ENCODE measurements around the gene RNF20. TPM values are rescaled to one million over a fixed set of nuclear protein-coding genes. Genes with fewer than 3 reads are reported as not detected.
"Not testable (repeated sequence)": the region's sequence is repeated elsewhere in the genome, so short reads cannot be mapped to it uniquely, and the experiment has no call there.

The RNF20 gene, protein sequence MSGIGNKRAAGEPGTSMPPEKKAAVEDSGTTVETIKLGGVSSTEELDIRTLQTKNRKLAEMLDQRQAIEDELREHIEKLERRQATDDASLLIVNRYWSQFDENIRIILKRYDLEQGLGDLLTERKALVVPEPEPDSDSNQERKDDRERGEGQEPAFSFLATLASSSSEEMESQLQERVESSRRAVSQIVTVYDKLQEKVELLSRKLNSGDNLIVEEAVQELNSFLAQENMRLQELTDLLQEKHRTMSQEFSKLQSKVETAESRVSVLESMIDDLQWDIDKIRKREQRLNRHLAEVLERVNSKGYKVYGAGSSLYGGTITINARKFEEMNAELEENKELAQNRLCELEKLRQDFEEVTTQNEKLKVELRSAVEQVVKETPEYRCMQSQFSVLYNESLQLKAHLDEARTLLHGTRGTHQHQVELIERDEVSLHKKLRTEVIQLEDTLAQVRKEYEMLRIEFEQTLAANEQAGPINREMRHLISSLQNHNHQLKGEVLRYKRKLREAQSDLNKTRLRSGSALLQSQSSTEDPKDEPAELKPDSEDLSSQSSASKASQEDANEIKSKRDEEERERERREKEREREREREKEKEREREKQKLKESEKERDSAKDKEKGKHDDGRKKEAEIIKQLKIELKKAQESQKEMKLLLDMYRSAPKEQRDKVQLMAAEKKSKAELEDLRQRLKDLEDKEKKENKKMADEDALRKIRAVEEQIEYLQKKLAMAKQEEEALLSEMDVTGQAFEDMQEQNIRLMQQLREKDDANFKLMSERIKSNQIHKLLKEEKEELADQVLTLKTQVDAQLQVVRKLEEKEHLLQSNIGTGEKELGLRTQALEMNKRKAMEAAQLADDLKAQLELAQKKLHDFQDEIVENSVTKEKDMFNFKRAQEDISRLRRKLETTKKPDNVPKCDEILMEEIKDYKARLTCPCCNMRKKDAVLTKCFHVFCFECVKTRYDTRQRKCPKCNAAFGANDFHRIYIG
- 24.2 and 24.9 TPM in 2 replicates for polyA plus RNA-seq (2014; cell fraction: cytosol; rRNA removed)
- 13.7 and 22.0 TPM in 2 replicates for polyA plus RNA-seq (2014; cell fraction: nucleus; rRNA removed)

DNA sequence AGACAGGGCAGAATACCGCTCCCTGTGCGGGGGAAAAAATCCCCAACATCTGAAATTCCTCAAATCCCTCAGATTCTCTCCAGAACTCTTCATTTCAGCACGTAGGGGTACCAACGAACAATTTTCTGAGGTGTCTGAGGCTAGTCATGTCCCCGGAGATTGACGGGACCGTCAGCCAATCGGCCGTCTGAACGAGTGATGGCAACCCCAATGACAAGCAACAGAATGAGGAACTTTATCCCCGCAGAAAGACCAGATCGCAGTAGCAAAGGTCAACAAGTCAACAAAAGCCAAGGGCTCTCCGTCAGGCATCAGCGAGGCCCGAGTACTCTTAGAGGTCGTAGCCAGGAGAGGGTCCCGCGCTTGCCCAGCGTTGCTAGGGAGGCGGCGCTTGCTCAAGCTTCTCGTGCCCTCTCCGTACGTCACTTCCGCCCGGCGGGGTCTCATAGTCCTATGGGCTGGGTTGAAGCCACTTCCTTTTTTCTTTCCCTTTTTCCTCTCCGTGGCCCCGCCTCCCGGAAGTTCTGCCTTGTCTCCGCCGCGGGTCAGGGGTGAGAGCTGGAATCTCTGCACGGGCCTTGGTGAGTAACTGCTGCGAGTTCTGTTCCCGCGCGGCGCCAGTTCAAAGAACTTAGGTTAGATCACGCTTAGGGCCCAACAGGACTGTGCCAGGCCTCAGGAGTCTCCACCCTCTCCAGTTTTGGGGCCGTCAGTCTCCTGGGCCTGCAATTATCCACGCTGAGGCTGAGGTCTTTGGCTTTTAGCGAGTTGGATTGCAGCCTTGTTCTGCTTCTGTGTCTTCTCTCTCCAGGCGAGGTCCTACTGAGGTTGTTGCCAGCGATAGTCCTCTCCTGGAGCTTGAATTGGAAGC lies at the start of gene RNF20:
Gene RNF20 (plus strand): TSS at position 520 of the 871 bp plus-strand sequence. CDS start 1,571 bp downstream, outside the sequence.
- peak; percentile 99 for DNase-seq (ENCODE audit: low spot score)

DNA sequence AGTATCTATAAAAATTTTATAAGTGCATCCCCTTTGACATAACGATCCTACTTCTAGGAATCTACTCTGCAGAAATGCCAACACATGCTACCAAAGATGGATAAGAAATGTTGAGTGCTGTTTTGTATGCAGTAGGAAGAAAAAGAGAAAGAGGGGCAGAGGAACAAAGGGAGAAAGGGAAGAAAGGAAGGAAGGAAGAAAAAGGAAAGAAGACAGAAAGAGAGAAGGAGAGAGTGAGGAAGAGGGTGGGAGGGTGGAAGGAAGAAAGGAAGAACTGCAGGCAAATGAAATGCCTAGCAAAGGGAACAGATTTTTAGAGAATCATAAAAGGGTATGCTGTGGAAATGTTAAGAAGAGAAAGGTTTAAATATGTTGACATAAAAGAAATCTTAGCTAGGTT lies 49.6 kb upstream of the RNF20 start:
- DNase-seq (ENCODE audit: low spot score) = no peak

GRCh38 chr9:101485924-101486692 lies 47.5 kb upstream of the RNF20 start:
- peak; percentile 81 for DNase-seq (ENCODE audit: low spot score)

GRCh38 chr9:101486693-101487442 lies 46.8 kb upstream of the RNF20 start:
- DNase-seq (ENCODE audit: low spot score) = peak; percentile 83

DNA sequence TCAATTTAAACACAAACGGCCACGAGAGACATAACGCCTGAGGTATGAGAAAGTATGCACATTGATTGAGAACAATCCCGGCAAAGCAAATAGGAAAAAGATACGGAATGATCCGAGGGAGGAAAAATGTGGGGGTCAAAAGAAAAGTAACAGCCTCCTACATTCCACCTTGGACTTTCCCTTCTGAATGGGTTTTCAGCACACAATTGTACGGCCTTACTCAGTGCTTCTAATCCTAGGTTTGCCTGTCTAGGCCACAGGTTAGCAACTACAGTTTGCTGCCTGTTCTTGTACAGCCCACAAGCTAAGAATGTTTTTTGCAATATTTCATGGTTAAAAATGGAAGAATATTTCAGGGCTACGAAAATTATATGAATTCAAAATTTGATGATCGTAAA lies 46.2 kb upstream of the RNF20 start:
- no peak for DNase-seq (ENCODE audit: low spot score)

DNA sequence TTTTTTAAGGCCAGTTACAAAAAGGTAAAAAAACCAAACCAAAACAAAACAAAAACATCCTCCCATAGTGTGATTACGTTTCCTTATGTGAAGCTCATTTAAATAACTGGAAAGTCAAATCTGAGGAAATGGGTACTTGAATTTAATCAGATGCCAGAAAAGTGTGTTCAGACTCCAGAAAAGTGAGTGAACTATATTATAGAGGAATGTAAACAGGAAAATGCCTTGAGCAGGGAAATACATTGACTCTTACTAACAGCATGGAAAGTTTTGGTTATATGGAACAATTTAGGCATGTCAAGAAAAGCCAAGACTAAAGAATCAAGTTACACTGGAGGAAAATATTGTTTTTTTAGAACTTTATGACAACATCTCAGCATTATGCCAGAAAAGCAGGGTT lies 37.8 kb upstream of the RNF20 start:
- no peak for DNase-seq (ENCODE audit: low spot score)

- DNase-seq (ENCODE audit: low spot score) = no peak
These were observed 35.3 kb upstream of the RNF20 start for GRCh38 chr9:101498323-101498722.

DNA sequence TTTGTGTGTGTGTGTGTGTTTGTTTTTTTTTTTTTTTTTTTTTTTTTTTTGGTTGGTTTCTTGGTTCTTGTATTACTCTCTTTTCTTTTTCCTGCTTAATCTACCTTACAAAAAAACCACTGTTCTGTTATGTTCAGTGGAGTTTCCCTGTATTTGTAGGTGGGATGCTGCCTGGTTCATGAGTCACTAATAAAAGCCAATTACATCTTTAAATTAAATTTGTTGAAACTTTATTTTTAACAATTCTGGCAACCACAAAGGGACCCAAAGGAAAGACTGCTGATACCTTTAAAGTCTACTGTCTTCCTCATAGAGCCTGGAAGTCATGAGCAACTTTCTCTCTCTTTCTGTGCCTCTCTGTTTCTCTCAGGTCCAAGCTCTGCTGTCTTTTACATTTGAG lies 29.5 kb upstream of the RNF20 start:
- no peak for DNase-seq (ENCODE audit: low spot score)

- DNase-seq (ENCODE audit: low spot score) = no peak
These were observed 25.4 kb upstream of the RNF20 start for GRCh38 chr9:101508211-101508610.

DNA sequence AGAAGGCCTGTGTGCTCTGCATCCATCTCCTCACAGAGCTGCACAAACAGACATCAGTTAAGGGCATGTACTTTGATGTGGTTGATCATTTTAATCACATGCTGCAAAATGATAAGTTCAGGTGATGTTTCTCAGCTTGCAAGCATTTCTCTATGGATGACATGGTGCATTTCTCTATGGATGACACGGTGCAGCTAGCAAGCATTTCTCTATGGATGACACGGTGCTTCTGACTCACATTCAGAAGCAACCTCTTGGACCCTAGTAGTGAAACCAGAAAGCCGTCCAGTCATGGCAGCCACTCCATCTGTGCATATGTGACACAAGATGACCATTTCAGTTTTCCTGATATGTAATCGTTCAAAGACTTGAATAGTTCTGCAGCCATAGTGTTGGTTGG lies 24.1 kb upstream of the RNF20 start:
- DNase-seq (ENCODE audit: low spot score) = no peak

DNA sequence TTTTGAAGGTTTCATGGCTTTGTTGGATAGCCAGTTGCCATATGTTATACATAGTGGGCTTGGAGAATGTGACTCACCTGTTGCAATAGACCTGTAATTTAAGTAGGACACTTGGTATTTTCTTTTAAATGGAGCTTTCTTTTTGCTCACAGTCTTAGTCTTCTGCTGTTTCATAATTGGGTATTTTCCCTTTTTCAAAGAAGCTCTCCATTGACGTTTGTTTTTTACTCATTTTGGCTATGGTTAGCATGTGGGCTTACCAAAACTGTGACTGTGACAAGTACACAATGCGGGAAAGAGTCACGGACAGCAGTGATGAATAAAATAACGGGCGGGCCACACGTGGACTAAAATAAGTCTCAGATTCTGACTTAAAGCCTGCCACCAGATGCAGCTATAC lies 23.2 kb upstream of the RNF20 start:
- no peak for DNase-seq (ENCODE audit: low spot score)

DNA sequence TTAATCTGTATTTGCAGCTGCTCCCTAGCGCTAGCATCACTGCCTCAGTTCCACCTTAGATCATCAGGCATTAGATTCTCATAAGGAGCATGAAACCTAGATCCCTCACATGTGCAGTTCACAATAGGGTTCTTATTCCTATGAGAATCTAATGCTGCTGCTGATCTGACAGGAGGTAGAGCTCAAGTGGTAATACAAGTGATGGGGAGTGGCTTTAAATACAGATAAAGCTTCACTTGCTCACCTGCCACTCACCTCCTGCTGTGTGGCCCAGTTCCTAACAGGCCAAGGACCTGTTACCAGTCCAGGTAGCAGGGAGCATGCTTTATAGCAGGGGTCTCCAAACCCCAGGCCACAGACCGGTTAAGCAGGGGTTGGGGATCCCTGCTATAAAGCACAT lies 22.6 kb upstream of the RNF20 start:
- no peak for DNase-seq (ENCODE audit: low spot score)

DNA sequence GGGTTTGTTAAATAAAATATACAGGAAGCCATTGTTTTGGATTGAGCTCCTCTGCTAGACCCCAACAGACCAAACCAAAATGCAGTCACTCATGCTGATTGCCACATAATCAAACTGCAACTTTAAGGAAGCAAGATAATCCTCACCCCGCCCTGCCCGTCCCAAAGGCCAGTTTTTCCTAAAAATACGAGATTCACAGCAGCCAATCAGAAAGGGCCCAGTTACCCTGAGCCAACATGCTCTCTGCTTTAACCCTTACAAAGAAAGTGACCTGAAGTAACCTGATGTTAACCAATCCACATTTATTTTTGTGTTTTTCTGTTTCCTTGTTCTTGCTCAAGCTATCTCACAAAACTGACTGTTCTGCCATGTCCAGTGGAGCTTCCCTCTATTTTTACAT lies 21.5 kb upstream of the RNF20 start:
- DNase-seq (ENCODE audit: low spot score) = no peak

DNA sequence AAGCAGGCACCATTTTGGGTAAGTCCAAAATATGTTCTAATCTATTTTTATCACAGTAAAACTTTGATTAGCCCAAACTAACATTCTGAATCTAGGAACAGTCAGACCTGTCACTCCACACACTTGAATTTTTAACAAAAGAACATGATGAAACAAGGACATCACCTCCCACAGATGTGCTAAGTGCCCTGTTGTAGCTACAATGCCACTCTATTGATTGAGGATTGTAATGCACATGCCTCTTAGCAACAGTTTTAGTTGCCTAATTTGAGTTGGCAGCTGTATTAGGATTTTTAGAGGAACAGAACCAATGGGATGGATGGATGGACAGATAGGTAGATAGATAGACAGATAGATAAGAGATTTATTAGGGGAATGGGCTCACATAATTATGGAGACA lies 20.3 kb upstream of the RNF20 start:
- no peak for DNase-seq (ENCODE audit: low spot score)

GRCh38 chr9:101514071-101514470 lies 19.6 kb upstream of the RNF20 start:
- no peak for DNase-seq (ENCODE audit: low spot score)

DNA sequence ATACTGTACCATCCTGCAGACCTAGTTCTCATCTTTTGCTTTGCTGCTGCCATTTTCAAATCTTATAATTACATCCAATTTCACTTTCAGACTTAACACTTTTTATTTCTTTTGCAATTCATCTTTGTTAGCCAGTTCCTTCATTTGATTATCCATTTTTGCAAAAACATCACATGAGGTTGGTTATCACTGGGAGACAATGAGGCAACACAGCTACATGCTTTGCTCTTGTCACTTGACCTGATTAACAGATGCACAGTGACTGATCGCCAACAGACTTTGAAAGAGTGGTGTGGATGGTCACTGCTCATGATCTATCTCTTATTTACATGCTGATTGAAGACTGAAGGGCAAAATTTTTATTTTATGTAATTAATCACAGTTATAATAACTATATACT lies 17.0 kb upstream of the RNF20 start:
- peak; percentile 64 for DNase-seq (ENCODE audit: low spot score)

- not testable (repeated sequence) for DNase-seq (ENCODE audit: low spot score)
These were observed 15.2 kb upstream of the RNF20 start for GRCh38 chr9:101518489-101518888.

DNA sequence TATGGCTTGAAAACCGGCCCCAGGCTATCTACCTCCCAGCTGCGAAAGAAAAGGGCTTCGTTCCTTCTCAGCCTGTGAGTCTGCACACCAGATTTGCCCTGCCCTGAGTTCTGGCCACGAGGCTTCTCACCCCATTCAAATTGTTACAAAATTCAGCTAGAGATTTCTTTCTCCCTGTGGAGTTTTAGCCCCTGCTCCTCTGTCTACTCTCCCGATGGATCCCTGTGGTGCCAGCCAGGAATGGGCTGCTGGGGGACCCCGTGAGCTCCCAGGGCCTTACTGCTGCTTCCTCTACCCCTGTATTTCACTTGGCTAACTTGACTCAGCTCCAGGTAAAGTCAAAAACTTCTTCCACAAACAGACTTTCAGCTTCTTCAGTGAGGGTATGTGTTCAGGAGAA lies 9.3 kb upstream of the RNF20 start:
- no peak for DNase-seq (ENCODE audit: low spot score)

DNA sequence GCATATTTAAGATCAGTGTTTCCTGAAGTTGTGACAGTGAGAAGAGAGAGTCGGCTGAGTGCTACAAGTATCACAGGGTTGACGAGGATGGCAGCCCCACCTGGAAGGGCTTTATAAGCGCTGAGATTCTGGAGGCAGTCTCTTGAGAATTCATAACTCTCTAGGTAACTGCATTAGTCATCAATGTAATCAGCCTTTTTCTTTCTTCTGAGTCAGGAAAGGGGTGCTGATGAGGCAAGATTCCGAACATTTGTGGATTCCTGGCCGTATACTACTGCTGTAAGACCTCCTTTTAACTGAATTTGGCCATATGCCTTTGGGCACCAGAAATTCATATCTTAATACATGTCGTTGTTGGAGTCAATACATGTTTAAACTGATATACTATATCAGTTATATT lies 6.6 kb upstream of the RNF20 start:
- DNase-seq (ENCODE audit: low spot score) = no peak

GRCh38 chr9:101528015-101528414 lies 5.6 kb upstream of the RNF20 start:
- DNase-seq (ENCODE audit: low spot score) = no peak
